GM21528 (cell line): ENCODE measurements around the gene TPPP3.
"Not testable (repeated sequence)": the region's sequence is repeated elsewhere in the genome, so short reads cannot be mapped to it uniquely, and the experiment has no call there.

ENCODE experiments used
- ATAC-seq: cut with Tn5 transposase; IDR thresholded peaks from one replicate; pipeline ENCODE4 v1.9.1; 2021; ENCODE audit warnings: mild to moderate bottlenecking, moderate library complexity; ENCODE audit not compliant: unreplicated experiment, low FRiP score

The TPPP3 gene

GRCh38 chr16:67392301-67393059 lies 818 bp downstream of the TPPP3 start:
- no peak for ATAC-seq

- ATAC-seq, result no peak
Observed at GRCh38 chr16:67391424-67392300, 1.6 kb downstream of the TPPP3 start.

GRCh38 chr16:67390816-67391423 lies 2.4 kb downstream of the TPPP3 start:
- ATAC-seq, result no peak

- ATAC-seq, result no peak
Observed at GRCh38 chr16:67389911-67390815, 3.1 kb downstream of the TPPP3 start.

GRCh38 chr16:67388591-67388990 lies 4.7 kb downstream of the TPPP3 start:
- ATAC-seq, result no peak

- ATAC-seq, result no peak
Observed at GRCh38 chr16:67388191-67388590, 5.1 kb downstream of the TPPP3 start.

GRCh38 chr16:67387479-67388079 lies 5.7 kb downstream of the TPPP3 start:
- no peak for ATAC-seq

GRCh38 chr16:67386861-67387455 lies 6.3 kb downstream of the TPPP3 start:
- ATAC-seq, result no peak

GRCh38 chr16:67384778-67385510 lies 8.4 kb downstream of the TPPP3 start:
- ATAC-seq, result no peak

- ATAC-seq, result no peak
Observed at GRCh38 chr16:67383284-67383683, 10.0 kb downstream of the TPPP3 start.

- ATAC-seq, result no peak
Observed at GRCh38 chr16:67378642-67379041, 14.7 kb downstream of the TPPP3 start.

GRCh38 chr16:67376012-67376411 lies 17.3 kb downstream of the TPPP3 start:
- not testable (repeated sequence) for ATAC-seq

- ATAC-seq, result no peak
Observed at GRCh38 chr16:67372664-67373063, 20.6 kb downstream of the TPPP3 start.

GRCh38 chr16:67370661-67371060 lies 22.6 kb downstream of the TPPP3 start:
- no peak for ATAC-seq

GRCh38 chr16:67364600-67365235 lies 28.6 kb downstream of the TPPP3 start:
- ATAC-seq, result no peak

- no peak for ATAC-seq
Observed at GRCh38 chr16:67361038-67361437, 32.3 kb downstream of the TPPP3 start.

- not testable (repeated sequence) for ATAC-seq
Observed at GRCh38 chr16:67359540-67360269, 33.6 kb downstream of the TPPP3 start.

GRCh38 chr16:67357561-67357960 lies 35.7 kb downstream of the TPPP3 start:
- ATAC-seq, result no peak
